ENCODE results near the gene USH1G.

USH1G gene

DNA sequence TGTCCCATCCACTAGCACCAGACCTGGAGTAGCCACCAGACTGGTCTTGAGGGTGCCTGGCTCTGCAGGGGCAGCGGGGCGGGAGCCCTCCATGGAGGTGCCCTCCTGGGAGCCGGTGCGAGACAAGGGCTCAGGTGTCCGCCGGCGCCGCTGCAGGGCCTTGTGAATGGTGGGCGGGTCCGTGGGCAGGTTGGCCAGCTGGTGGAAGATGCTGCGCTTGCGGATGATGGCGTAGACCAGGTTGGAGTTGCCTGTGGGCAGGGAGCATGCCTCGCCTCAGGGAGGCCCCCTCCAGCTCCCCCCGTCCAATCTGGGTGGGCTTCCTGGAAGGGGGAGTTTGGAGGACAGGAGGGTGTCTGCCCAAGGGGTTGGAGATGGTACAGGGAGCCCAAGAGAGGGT, 31.1 kb upstream of the USH1G start:
- DNase-seq (ENCODE audit: low read depth) = no peak

GRCh38 chr17:74953134-74953687, 30.2 kb upstream of the USH1G start:
- DNase-seq (ENCODE audit: low read depth) = no peak

GRCh38 chr17:74952431-74953133, 29.5 kb upstream of the USH1G start:
- DNase-seq (ENCODE audit: low read depth) = no peak

GRCh38 chr17:74951680-74952421, 28.8 kb upstream of the USH1G start:
- DNase-seq (ENCODE audit: low read depth) = no peak

DNA sequence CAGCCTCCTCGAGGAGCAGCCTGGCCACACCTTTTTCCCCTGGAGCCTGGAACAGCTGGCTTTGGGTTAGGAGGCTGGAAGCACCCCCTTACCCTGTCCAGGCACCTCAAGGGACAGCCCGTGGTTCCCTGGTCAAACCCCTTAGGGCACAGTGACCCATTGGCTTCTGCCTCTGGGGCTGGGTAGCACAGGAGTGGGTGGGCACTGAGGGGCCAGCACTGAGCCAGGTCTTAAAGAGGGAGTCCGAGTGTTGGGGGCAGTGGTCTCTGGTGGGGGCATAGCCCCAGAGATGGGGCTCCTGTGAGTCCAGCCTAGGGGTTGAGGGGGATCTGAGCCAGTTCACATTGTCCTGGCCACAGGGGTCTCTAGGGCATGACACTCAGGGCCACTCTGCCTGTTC, 28.0 kb upstream of the USH1G start:
- DNase-seq (ENCODE audit: low read depth) = no peak

GRCh38 chr17:74950207-74950606, 27.2 kb upstream of the USH1G start:
- no peak for DNase-seq (ENCODE audit: low read depth)

GRCh38 chr17:74949455-74950115, 26.5 kb upstream of the USH1G start:
- no peak for DNase-seq (ENCODE audit: low read depth)

DNA sequence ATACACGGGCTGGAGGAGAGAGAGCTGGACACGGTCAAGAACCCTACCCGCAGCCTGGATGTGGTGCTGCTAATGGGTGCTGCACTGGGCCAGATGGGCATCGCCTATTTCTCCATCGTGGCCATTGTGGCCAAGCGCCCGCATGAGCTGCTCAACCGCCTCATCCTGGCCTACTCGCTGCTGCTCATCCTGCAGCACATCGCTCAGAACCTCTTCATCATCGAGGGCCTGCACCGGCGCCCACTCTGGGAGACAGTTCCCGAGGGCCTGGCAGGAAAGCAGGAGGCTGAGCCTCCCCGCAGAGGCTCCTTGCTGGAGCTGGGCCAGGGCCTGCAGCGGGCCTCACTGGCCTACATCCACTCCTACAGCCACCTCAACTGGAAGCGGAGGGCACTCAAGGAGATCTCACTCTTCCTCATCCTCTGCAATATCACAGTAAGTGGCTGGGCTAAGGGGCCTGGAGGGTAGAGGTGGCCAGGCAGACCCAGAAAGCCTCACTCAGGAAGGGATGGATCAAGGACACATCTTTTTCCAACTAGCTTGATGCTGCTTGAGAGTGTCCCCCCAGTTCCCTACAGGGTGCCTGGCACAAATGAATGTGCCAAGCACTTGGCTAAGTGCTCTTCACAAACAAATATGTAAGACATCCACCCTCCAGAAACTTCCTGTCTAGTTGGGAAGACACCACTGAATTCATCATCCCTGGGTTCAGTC, 24.1 kb upstream of the USH1G start:
- no peak for DNase-seq (ENCODE audit: low read depth)

- no peak for DNase-seq (ENCODE audit: low read depth)
Measured at GRCh38 chr17:74946641-74947040, 23.6 kb upstream of the USH1G start.

DNA sequence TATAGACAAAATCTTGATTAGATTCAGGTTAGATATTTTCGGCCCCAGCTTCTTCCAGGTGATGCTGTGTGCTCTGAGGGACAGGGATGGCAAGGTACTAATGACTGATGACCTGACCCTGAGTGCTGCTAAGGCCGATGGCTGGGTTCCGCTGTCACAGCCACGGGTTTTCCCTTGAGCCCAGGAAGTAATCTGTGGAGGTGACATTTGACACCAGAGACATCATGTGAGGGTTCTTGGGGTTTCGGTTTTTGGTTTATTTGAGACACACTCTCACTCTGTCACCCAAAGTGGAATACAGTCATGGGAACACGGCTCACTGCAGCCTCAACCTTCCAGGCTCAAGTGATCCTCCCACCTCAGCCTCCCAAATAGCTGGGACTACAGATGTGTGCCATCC, 22.5 kb upstream of the USH1G start:
- DNase-seq (ENCODE audit: low read depth) = no peak

GRCh38 chr17:74943808-74944522, 20.9 kb upstream of the USH1G start:
- no peak for DNase-seq (ENCODE audit: low read depth)

DNA sequence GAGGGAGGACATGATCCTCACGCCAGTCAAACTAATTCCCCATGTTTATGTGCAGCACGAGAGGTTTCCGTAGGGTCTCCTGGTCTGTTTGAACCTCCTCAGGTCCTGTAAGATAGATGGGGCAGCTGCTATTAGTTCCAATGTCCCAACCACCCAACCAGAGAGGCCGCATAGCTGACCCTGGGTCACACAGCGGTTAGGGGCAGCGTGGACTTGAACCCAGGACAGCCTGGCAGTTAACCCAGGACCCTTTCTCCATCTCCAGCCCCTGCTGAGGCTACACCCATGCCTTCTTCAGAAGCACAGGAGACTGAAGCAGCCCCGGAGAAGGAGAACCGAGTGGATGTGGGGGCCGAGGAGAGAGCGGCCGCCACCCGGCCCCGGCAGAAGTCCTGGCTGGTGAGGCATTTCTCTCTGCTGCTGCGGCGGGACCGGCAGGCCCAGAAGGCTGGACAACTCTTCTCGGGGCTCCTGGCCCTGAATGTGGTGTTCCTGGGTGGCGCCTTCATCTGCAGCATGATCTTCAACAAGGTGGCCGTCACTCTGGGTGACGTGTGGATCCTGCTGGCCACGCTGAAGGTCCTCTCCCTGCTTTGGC, 18.2 kb upstream of the USH1G start:
- no peak for DNase-seq (ENCODE audit: low read depth)

DNA sequence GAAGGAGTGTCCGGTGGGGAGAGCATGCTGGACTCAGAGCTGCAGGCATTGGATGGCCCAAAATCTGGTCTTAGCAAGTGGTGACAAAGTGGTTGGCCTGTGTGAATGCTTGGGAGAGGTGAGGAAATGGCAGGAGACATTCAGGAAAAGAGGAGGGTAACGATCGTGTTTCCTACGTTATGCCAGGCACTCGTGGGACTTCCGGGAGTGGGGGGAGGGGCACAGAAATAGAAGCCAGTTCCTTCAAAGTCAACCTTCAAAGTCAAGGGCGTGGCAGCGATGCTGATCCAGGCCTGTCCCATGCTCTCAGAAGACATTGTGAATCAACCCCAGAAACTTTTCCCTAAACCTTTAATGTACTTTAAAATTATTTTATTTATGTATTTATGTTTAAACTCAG, 16.5 kb upstream of the USH1G start:
- no peak for DNase-seq (ENCODE audit: low read depth)

DNA sequence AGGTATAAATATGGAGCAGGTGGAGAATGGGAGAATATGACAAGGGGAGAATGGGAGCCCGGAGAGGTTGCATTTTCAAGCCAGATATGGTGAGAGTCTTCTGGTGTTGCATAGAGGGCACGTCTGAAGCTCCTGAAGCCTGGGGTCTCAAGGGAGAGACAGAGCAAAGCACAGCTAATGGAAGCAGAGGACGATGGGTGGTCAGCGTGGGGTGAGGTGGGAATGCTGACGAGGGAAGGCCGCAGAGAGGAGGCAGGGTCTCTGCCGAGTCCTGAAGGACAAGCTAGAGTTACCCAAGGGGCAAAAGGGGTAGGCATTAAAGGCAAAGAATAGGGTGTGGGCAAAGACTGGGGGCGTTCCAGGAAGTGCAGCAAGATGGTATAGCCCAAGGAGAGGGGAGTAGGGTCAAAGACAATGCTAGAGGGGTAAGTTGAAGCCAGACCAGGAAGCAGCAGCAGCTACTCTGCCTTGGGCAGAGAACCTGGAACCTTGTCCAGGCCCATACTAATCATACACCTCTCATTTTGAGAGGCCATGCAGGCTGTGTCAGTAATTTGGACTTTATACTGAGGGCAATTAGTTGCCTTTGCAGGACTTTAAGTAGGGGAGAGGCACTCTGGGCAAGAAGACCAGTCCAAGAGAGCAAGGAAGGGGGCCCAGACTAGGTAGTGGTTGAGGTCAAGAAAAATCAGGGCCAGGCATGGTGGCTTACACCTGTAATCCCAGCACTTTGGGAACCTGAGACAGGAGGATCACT, 15.3 kb upstream of the USH1G start:
- DNase-seq (ENCODE audit: low read depth) = no peak

GRCh38 chr17:74937064-74938051, 14.3 kb upstream of the USH1G start:
- DNase-seq (ENCODE audit: low read depth) = no peak

- DNase-seq (ENCODE audit: low read depth) = no peak
Measured at GRCh38 chr17:74936470-74936799, 13.4 kb upstream of the USH1G start.

DNA sequence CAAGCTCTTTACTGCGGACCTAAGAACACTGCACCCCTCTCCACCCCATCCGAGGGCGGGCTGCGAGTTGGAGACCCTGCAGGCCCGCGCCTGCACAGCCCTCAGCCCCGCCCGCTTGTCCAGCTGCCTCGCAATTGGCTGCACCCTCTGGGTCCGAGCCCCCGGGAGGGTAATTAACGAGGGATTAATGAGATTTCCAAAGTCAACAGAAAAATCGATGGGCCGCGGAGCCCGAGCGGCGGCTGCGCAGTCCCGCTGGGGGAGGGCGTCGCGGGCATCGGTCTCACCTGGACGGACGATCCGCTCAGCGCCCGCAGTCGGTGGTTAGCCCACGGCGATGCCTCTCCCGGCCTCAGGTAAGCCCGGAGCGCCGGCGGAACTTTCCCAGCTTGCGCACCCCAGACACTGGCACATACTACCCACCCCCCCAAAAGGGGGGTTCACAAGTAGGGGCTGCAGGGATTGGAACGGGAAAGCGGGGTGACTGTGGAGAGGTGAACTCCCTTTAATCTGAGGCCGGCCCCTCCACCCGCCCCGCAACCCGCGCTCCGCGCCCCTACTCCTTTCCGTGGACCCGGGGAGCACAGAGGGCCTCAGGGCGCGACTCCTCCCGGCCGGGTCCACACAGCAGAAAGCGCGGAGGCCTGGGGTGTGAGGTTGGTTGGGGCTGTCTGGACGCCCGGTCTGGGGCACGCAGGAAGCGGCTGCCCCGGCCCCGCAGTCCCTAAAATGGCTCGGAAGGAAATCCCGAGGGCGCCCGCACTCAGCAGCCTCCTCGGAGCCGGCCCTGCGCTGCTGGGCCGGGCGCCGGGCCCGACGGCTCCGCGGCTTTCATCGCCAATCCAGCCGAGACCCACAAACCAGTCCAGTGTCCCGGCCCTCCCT, 12.8 kb upstream of the USH1G start, which contains the start of gene OTOP3:
TSS of gene OTOP3 (plus strand) at position 314 of the 885 bp plus-strand sequence. CDS start at position 338, 24 bp downstream.
- DNase-seq (ENCODE audit: low read depth) = no peak

DNA sequence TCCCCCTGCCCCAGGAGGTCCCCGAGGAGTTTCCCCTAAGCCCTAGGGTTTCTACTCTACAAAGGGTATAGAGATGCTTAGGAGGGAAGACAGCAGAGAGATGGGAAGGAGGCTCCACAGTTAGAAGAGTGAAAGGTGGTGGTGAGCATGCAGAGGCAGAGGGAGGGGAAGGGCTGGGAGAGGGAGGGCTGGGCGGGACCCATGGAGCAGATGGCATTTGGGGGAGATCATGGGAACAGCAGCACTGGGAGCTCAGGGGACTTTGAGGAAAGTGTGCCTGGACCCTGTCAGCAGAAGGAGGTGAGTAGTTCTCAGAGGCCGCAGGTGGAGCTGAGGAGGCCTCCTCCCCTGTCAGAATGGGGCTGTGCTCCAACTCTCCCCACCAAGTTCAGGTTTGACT, 12.0 kb upstream of the USH1G start:
- DNase-seq (ENCODE audit: low read depth) = no peak

Data from stimulated activated CD8-positive, alpha-beta memory T cell treated with anti-CD3 and anti-CD28 coated beads, Interleukin-4, amount 100 ng/mL, for 24 hours (primary cell).